Calu3 (cell line): ENCODE measurements around the gene FARSA. TPM values are rescaled to one million over a fixed set of nuclear protein-coding genes. Genes with fewer than 3 reads are reported as not detected.

Experiments used
- BruUV-seq: library from RNA; stranded (reverse); fragments of 400-500 nt; replicated peaks from 2 replicates; lab custom pipeline; 2021; lab: Mats Ljungman, UMichigan
- CTCF ChIA-PET: fragments of 300-600 bp; sonication (Branson Sonifier 250); formaldehyde crosslinking; loops from one replicate; lab custom pipeline; 2022; ENCODE audit warnings: antibody characterized with exemption; lab: Charles Lee
- DNase-seq: peaks from one replicate; pipeline ENCODE4 v3.0.0; 2022
- H3K27ac Mint-ChIP-seq: one replicate; pipeline ENCODE4 v1.8.0; 2022; ENCODE audit warnings: mixed read lengths; ENCODE audit not compliant: unreplicated experiment
- H3K27me3 Mint-ChIP-seq: one replicate; pipeline ENCODE4 v1.8.0; 2022; ENCODE audit warnings: mixed read lengths; ENCODE audit not compliant: unreplicated experiment
- H3K36me3 Mint-ChIP-seq: one replicate; pipeline ENCODE4 v1.8.0; 2022; ENCODE audit warnings: mild to moderate bottlenecking, moderate library complexity, mixed read lengths; ENCODE audit not compliant: insufficient read depth, unreplicated experiment
- H3K4me1 Mint-ChIP-seq: one replicate; pipeline ENCODE4 v1.8.0; 2022; ENCODE audit warnings: mild to moderate bottlenecking, low read depth, mixed read lengths; ENCODE audit not compliant: unreplicated experiment
- H3K4me3 Mint-ChIP-seq: one replicate; pipeline ENCODE4 v1.8.0; 2022; ENCODE audit warnings: mild to moderate bottlenecking, low read depth, moderate library complexity, mixed read lengths; ENCODE audit not compliant: unreplicated experiment
- H3K9me3 Mint-ChIP-seq: one replicate; pipeline ENCODE4 v1.8.0; 2022; ENCODE audit warnings: low read depth, mixed read lengths; ENCODE audit not compliant: unreplicated experiment
- CTCF ChIP-seq: fragments of 200-600 bp; IDR thresholded peaks from one replicate; pipeline ENCODE4 v1.8.0; 2022; ENCODE audit warnings: antibody characterized with exemption; ENCODE audit not compliant: unreplicated experiment
- intact Hi-C: fragments of 100-400 bp; cut with micrococcal nuclease; formaldehyde crosslinking; loops from one replicate; pipeline ENCODE4 v1.10.0; 2022; ENCODE audit not compliant: unreplicated experiment
- total RNA-seq: library from RNA; stranded (reverse); gene quantifications from 2 replicates; pipeline ENCODE4 v1.2.3, GENCODE V29; 2022

FARSA gene
- total RNA-seq, 1 experiment from 2014 or later, result 72.8 TPM

DNA sequence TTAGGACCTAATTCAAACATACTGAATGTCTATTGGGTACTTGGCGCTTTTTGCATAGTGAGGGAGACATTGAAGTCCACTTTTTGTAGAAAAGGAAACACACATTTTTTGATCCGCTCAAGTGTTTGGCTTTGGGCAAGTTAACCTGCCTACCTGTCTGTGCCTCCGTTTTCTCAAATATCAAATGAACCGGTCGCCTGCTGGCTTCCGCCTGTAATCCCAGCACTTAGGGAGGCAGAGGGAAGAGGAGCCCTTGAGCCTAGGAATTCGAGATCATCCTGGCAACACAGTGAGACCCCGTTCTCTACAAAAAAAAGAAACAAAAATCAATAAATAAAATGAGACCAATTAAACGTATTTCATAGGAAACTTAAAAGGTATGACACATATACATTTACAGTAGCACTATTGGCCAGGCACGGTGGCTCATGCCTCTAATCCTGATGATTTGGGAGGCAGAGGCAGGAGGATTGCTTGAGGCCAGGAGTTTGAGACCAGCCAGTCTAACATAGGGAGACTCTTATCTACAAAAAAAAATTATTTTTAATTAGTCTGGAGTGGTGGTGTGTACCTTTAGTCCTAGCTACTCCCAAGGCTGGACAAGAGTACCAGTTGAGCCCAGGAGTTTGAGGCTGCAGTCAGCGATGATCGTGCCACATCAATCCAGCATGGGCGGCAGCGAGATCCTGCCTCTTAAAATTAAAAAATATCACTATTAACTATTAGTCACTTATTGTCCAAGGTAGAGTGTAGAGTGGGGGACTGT is 13.4 kb upstream of the FARSA start:
- H3K36me3 Mint-ChIP-seq, result peaks cover 91% of the 10 kb centered on the region
- no peak for TF ChIP-seq CTCF

GRCh38 chr19:12946092-12946721 is 12.7 kb upstream of the FARSA start:
- peaks cover 91% of the 10 kb centered on the region for H3K36me3 Mint-ChIP-seq
- DNase-seq, result peak; percentile 64
- BruUV-seq, result no TSS peak

More for the DNA sequence above, 13.4 kb upstream of the FARSA start:
- no peak for DNase-seq
- H3K27ac Mint-ChIP-seq, result peak overlapping the region; percentile 47
- H3K4me3 Mint-ChIP-seq, result peak overlapping the region; percentile 79
- TSS peak; percentile 25 for BruUV-seq
- CTCF ChIA-PET, result interaction anchor here (0.7 kb wide), 2 partner anchors 9 to 57 kb away, joined by 5 read pairs; no protein-coding TSS in a partner anchor
- intact Hi-C loops, result no loop called here
- no peaks in the 10 kb centered on the region for H3K27me3 Mint-ChIP-seq
- H3K9me3 Mint-ChIP-seq, result no peaks in the 10 kb centered on the region
- peaks cover 9% of the 10 kb centered on the region for H3K4me1 Mint-ChIP-seq

GRCh38 chr19:12945479-12946091 is 12.1 kb upstream of the FARSA start, which contains the start of gene RAD23A:
TSS of gene RAD23A (plus strand) at chr19:12945862. CDS start at chr19:12945949, 87 bp downstream.
- DNase-seq, result peak; percentile 95
- Mint-ChIP-seq H3K27me3 (no peaks in the 10 kb centered on the region), H3K27ac (peak within 1 kb of the TSS; percentile 96), H3K4me3 (peak within 1 kb of the TSS; percentile 79), H3K9me3 (no peaks in the 10 kb centered on the region), H3K36me3 (peaks cover 91% of the 10 kb centered on the region), H3K4me1 (peaks cover 9% of the 10 kb centered on the region)
- no peak for TF ChIP-seq CTCF
- CTCF ChIA-PET, result no interaction called here
- no TSS peak for BruUV-seq
- intact Hi-C loops, result no loop called here

More at GRCh38 chr19:12946092-12946721, 12.7 kb upstream of the FARSA start:
- CTCF ChIA-PET, result interaction anchor here (0.7 kb wide), 2 partner anchors 8 to 58 kb away, joined by 5 read pairs; no protein-coding TSS in a partner anchor
- Mint-ChIP-seq H3K4me1 (peaks cover 9% of the 10 kb centered on the region), H3K4me3 (peak overlapping the region; percentile 79), H3K9me3 (no peaks in the 10 kb centered on the region), H3K27ac (peak overlapping the region; percentile 96), H3K27me3 (no peaks in the 10 kb centered on the region)
- TF ChIP-seq CTCF, result no peak
- intact Hi-C loops, result no loop called here

- intact Hi-C loops, result no loop called here
- Mint-ChIP-seq H3K4me3 (peak overlapping the region; percentile 14), H3K9me3 (no peaks in the 10 kb centered on the region), H3K4me1 (peaks cover 9% of the 10 kb centered on the region), H3K36me3 (peaks cover 92% of the 10 kb centered on the region), H3K27me3 (no peaks in the 10 kb centered on the region), H3K27ac (peak overlapping the region; percentile 67)
- DNase-seq, result no peak
- TF ChIP-seq CTCF, result no peak
- CTCF ChIA-PET, result interaction anchor here (0.7 kb wide), 1 partner anchor 21 kb away, joined by 3 read pairs; no protein-coding TSS in a partner anchor
- BruUV-seq, result no TSS peak
Measured at GRCh38 chr19:12944104-12944674, 10.7 kb upstream of the FARSA start.
